ENCODE measurements around the gene CEP112. TPM values are rescaled to one million over a fixed set of nuclear protein-coding genes. Genes with fewer than 3 reads are reported as not detected.

The CEP112 gene
- total RNA-seq, 6 donors from 2014 or later: 14.3 to 70.2 (median 31.0) TPM

GRCh38 chr17:66183529-66183928, 8.4 kb downstream of the CEP112 start:
- no peaks in the 10 kb centered on the region for H3K9me3 ChIP-seq
- ATAC-seq (ENCODE audit: low FRiP score in 2 of 2) (no peak), DNase-seq (no peak)
- H3K27me3 ChIP-seq: no peaks in the 10 kb centered on the region
- H3K4me3 ChIP-seq: no peak overlapping the region
- H3K27ac ChIP-seq: no peak overlapping the region
- TF ChIP-seq EP300 (IDR thresholded peaks at IDR 0.05) (no peak), POLR2AphosphoS5 (IDR thresholded peaks at IDR 0.05) (no peak), POLR2A (IDR thresholded peaks at IDR 0.05) (no peak), CTCF (IDR thresholded peaks at IDR 0.05) (no peak)
- H3K4me1 ChIP-seq: no peaks in the 10 kb centered on the region
- H3K36me3 ChIP-seq: peaks cover 0 to 19% (median 4%) of the 10 kb centered on the region in 4 donors

GRCh38 chr17:66178642-66179041, 13.3 kb downstream of the CEP112 start:
- Histone ChIP-seq H3K27me3 (no peaks in the 10 kb centered on the region), H3K4me3 (no peak overlapping the region), H3K36me3 (peaks cover 0 to 23% (median 4%) of the 10 kb centered on the region in 4 donors), H3K9me3 (no peaks in the 10 kb centered on the region), H3K27ac (no peak overlapping the region), H3K4me1 (no peaks in the 10 kb centered on the region)
- WGBS, 2 donors: 93 to 95% methylated on average over 4 of the region's 4 CpGs
- no peak for DNase-seq
- no peak for ATAC-seq (ENCODE audit: low FRiP score in 2 of 2)
- no peak for TF ChIP-seq POLR2AphosphoS5 (IDR thresholded peaks at IDR 0.05)
- TF ChIP-seq CTCF (IDR thresholded peaks at IDR 0.05): no peak
- TF ChIP-seq EP300 (IDR thresholded peaks at IDR 0.05): no peak
- no peak for TF ChIP-seq POLR2A (IDR thresholded peaks at IDR 0.05)

GRCh38 chr17:66177048-66177447, 14.9 kb downstream of the CEP112 start:
- ATAC-seq (ENCODE audit: low FRiP score in 2 of 2) (no peak), DNase-seq (no peak)
- no peaks in the 10 kb centered on the region for H3K27me3 ChIP-seq
- no peak overlapping the region for H3K4me3 ChIP-seq
- TF ChIP-seq POLR2A (IDR thresholded peaks at IDR 0.05) (no peak), POLR2AphosphoS5 (IDR thresholded peaks at IDR 0.05) (no peak), EP300 (IDR thresholded peaks at IDR 0.05) (no peak), CTCF (IDR thresholded peaks at IDR 0.05) (no peak)
- peaks cover 0 to 15% (median 4%) of the 10 kb centered on the region in 4 donors for H3K36me3 ChIP-seq
- H3K4me1 ChIP-seq: no peaks in the 10 kb centered on the region
- no peak overlapping the region for H3K27ac ChIP-seq
- H3K9me3 ChIP-seq: no peaks in the 10 kb centered on the region

- H3K36me3 ChIP-seq: peaks cover 0 to 9% (median 0%) of the 10 kb centered on the region in 4 donors
- H3K27ac ChIP-seq: no peak overlapping the region
- DNase-seq (no peak), ATAC-seq (ENCODE audit: low FRiP score in 2 of 2) (no peak)
- H3K4me3 ChIP-seq: no peak overlapping the region
- no peaks in the 10 kb centered on the region for H3K9me3 ChIP-seq
- TF ChIP-seq CTCF (IDR thresholded peaks at IDR 0.05) (no peak), POLR2AphosphoS5 (IDR thresholded peaks at IDR 0.05) (no peak), POLR2A (IDR thresholded peaks at IDR 0.05) (no peak), EP300 (IDR thresholded peaks at IDR 0.05) (no peak)
- no peaks in the 10 kb centered on the region for H3K4me1 ChIP-seq
- no peaks in the 10 kb centered on the region for H3K27me3 ChIP-seq
- 27 to 49% methylated on average over 1 of the region's 1 CpG for WGBS, 2 donors
Observed at GRCh38 chr17:66175892-66176291, 16.0 kb downstream of the CEP112 start.

- Histone ChIP-seq H3K36me3 (peaks cover 0 to 15% (median 0%) of the 10 kb centered on the region in 4 donors), H3K27me3 (no peaks in the 10 kb centered on the region), H3K9me3 (no peaks in the 10 kb centered on the region), H3K27ac (no peak overlapping the region), H3K4me1 (no peaks in the 10 kb centered on the region), H3K4me3 (no peak overlapping the region)
- TF ChIP-seq EP300 (IDR thresholded peaks at IDR 0.05) (no peak), POLR2A (IDR thresholded peaks at IDR 0.05) (no peak), CTCF (IDR thresholded peaks at IDR 0.05) (no peak), POLR2AphosphoS5 (IDR thresholded peaks at IDR 0.05) (no peak)
- no peak for ATAC-seq (ENCODE audit: low FRiP score in 2 of 2)
- DNase-seq: no peak
- WGBS, 2 donors: 34 to 65% methylated on average over 2 of the region's 2 CpGs
Observed at GRCh38 chr17:66172691-66173223, 19.2 kb downstream of the CEP112 start.
